Loucy (cell line): ENCODE measurements around the gene DNAJB9.

Source experiments
- EZH2phosphoT487 ChIP-seq: fragments of 200-600 bp; IDR thresholded peaks from 2 replicates; pipeline ENCODE4 v1.6.1; 2018; ENCODE audit warnings: antibody characterized with exemption, mild to moderate bottlenecking, moderate library complexity, borderline replicate concordance
- TF ChIP-seq, protein P1 (sequence below): fragments of 200-600 bp; sonication (generic); conservative IDR thresholded peaks from 2 replicates; pipeline ENCODE4 v1.5.1; 2014; ENCODE audit warnings: mild to moderate bottlenecking, antibody characterized with exemption, low read length

DNA sequence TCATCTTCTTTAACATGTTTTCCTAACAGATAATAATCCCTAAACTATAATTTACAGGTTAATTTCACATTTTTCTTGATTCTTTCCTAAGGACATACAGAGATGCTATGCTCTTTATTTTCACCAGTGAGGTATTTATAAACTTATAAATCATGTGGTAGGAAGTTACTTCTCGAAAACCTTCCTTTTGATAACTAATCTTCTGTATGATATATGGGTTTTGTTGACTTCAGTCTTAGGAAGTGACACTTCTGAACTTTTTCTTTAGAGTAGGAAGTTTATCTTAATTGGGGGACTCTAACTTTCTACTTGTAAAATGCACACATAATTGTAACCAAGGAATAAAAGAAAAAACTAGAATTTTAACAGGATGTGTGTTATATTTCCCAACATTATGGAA, 33.9 kb upstream of the DNAJB9 start:
- TF ChIP-seq, protein P1, sequence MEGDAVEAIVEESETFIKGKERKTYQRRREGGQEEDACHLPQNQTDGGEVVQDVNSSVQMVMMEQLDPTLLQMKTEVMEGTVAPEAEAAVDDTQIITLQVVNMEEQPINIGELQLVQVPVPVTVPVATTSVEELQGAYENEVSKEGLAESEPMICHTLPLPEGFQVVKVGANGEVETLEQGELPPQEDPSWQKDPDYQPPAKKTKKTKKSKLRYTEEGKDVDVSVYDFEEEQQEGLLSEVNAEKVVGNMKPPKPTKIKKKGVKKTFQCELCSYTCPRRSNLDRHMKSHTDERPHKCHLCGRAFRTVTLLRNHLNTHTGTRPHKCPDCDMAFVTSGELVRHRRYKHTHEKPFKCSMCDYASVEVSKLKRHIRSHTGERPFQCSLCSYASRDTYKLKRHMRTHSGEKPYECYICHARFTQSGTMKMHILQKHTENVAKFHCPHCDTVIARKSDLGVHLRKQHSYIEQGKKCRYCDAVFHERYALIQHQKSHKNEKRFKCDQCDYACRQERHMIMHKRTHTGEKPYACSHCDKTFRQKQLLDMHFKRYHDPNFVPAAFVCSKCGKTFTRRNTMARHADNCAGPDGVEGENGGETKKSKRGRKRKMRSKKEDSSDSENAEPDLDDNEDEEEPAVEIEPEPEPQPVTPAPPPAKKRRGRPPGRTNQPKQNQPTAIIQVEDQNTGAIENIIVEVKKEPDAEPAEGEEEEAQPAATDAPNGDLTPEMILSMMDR = no peak
- no peak for TF ChIP-seq EZH2phosphoT487
